ENCODE results near the gene BRI3.

DNA sequence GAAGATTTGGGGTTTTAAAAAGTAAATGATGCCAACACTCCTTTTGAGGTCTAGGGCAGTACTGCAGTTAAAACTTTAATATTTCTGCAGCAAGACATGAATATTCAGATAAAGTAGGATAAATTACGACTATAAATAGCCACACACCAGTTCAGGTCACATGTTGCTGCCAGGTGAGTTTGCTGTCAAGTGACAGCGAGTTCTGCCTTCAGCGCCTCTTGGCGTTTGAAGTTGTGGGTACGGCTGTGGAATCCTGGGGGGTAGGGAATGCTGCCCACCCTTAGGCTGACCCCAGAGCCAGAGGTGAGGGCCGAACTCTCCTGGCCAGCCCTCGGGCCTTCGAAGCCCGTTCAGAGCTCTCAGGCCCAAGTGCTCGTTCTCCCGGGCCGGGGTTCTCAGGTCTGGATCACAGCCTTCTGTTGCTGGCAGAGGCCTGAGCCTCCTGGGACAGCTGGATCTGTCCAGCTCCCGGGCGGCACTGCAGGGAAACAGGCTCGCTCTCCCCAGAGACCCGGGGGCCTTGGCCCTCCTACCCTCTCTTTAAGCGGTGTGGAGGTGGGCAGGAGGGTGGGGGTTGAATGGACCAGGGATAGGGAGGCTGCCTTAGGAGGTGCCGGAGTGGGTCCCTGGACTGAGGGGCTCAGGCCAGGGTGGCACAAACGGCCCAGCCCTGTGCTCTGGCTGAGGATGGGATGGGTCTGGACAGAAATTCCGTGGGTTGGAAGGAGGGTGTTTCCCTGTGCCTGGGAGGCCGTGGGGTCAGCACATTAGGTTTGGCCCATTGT is 5.4 kb downstream of the BRI3 start:
- TF ChIP-seq, protein P1, sequence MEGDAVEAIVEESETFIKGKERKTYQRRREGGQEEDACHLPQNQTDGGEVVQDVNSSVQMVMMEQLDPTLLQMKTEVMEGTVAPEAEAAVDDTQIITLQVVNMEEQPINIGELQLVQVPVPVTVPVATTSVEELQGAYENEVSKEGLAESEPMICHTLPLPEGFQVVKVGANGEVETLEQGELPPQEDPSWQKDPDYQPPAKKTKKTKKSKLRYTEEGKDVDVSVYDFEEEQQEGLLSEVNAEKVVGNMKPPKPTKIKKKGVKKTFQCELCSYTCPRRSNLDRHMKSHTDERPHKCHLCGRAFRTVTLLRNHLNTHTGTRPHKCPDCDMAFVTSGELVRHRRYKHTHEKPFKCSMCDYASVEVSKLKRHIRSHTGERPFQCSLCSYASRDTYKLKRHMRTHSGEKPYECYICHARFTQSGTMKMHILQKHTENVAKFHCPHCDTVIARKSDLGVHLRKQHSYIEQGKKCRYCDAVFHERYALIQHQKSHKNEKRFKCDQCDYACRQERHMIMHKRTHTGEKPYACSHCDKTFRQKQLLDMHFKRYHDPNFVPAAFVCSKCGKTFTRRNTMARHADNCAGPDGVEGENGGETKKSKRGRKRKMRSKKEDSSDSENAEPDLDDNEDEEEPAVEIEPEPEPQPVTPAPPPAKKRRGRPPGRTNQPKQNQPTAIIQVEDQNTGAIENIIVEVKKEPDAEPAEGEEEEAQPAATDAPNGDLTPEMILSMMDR (IDR thresholded peaks at IDR 0.05) = no peak
- TF ChIP-seq POLR2A (IDR thresholded peaks at IDR 0.05) = no peak
- TF ChIP-seq POLR2AphosphoS5 (IDR thresholded peaks at IDR 0.05) = no peak

All from suprapubic skin (tissue), 4 donors.